Endothelial cell of umbilical vein (primary cell): Measurements from ENCODE around the gene PHF2. TPM values are rescaled to one million over a fixed set of nuclear protein-coding genes. Genes with fewer than 3 reads are reported as not detected.

ENCODE experiments used
- BruUV-seq: library from RNA; stranded (reverse); fragments of 400-500 nt; replicated peaks from 2 replicates; lab custom pipeline; 2021; lab: Mats Ljungman, UMichigan
- CTCF ChIA-PET: fragments of 300-600, 350-600 bp; sonication (Branson Sonifier 250); formaldehyde crosslinking; loops from one replicate; lab custom pipeline; 2021; ENCODE audit warnings: antibody characterized with exemption, inconsistent platforms; lab: Charles Lee
- POLR2A ChIA-PET: fragments of 300-600, 350-600 bp; sonication (Branson Sonifier 250); formaldehyde crosslinking; loops from one replicate; lab custom pipeline; 2021; ENCODE audit warnings: antibody characterized with exemption, inconsistent platforms; lab: Charles Lee
- DNase-seq: peaks from one replicate; pipeline ENCODE4 v3.0.0-alpha.2; 2011; ENCODE audit warnings: low read depth, low spot score
- FAIRE-seq: peaks from 2 replicates; lab custom pipeline; 2011; peaks lifted over from hg19 to GRCh38; lab: Jason Lieb, UNC
- H2AFZ ChIP-seq: 2 replicates; pipeline ENCODE4 v1.6.0; 2012; ENCODE audit warnings: low read depth, low read length, control low read depth, inconsistent platforms
- H3K27ac ChIP-seq: 2 replicates; pipeline ENCODE4 v1.5.1; 2011; ENCODE audit warnings: low read depth, mild to moderate bottlenecking, control low read depth, low read length, moderate library complexity; ENCODE audit not compliant: insufficient read depth
- H3K27me3 ChIP-seq, 2 experiments: 2 replicates each; pipeline versions ENCODE4 v1.6.0 to v1.6.1; 2011; ENCODE audit warnings: low read length in 2 of 2, mixed read lengths in 1 of 2; ENCODE audit not compliant: control insufficient read depth in 2 of 2, insufficient read depth in 2 of 2
- H3K36me3 ChIP-seq, 2 experiments: 2 replicates in 1 of 2; 3 replicates in 1 of 2; pipeline ENCODE4 v1.5.1; 2011; ENCODE audit warnings: low read length in 2 of 2, mild to moderate bottlenecking in 1 of 2, moderate library complexity in 1 of 2; ENCODE audit not compliant: control insufficient read depth in 2 of 2, insufficient read depth in 2 of 2; ENCODE audit errors: extremely low read depth in 1 of 2
- H3K4me1 ChIP-seq: 3 replicates; pipeline ENCODE4 v1.5.1; 2011; ENCODE audit warnings: mild to moderate bottlenecking, low read length; ENCODE audit not compliant: control insufficient read depth, insufficient read depth; ENCODE audit errors: extremely low read depth
- H3K4me2 ChIP-seq: 2 replicates; pipeline ENCODE4 v1.6.1; 2011; ENCODE audit warnings: low read length, control low read depth, mixed read lengths; ENCODE audit not compliant: insufficient read depth
- H3K4me3 ChIP-seq, 3 experiments: fragments of 200-600 bp in 1 of 3; sonication (generic), shearing (Covaris generic) in 1 of 3; replicated peaks in 1 of 3; 2 replicates each; pipeline ENCODE4 v1.5.1; 2011 to 2016; ENCODE audit warnings: control low read depth in 3 of 3, low read length in 3 of 3, mild to moderate bottlenecking in 2 of 3, inconsistent platforms in 1 of 3, low read depth in 1 of 3, moderate library complexity in 1 of 3; ENCODE audit not compliant: insufficient read depth in 1 of 3
- H3K79me2 ChIP-seq: 2 replicates; pipeline ENCODE4 v1.6.0; 2012; ENCODE audit warnings: low read length, inconsistent platforms; ENCODE audit not compliant: control insufficient read depth, insufficient read depth
- H3K9ac ChIP-seq: replicated peaks from 2 replicates; pipeline ENCODE3; 2011; ENCODE audit warnings: low read length, control low read depth; ENCODE audit not compliant: insufficient read depth; ENCODE audit errors: extremely low read depth
- H3K9me1 ChIP-seq: replicated peaks from 3 replicates; pipeline ENCODE4 v1.6.0; 2011; ENCODE audit warnings: mild to moderate bottlenecking, low read length; ENCODE audit not compliant: control insufficient read depth, insufficient read depth; ENCODE audit errors: extremely low read depth
- H3K9me3 ChIP-seq: replicated peaks from 2 replicates; pipeline ENCODE4 v1.5.1; 2012; ENCODE audit warnings: low read length, inconsistent platforms; ENCODE audit not compliant: control insufficient read depth, insufficient read depth
- H4K20me1 ChIP-seq: replicated peaks from 2 replicates; pipeline ENCODE3; 2011; ENCODE audit warnings: mild to moderate bottlenecking, low read length; ENCODE audit not compliant: control insufficient read depth, insufficient read depth; ENCODE audit errors: extremely low read depth
- FOS ChIP-seq: IDR thresholded peaks from 2 replicates; pipeline ENCODE4 v1.6.1; 2011; ENCODE audit warnings: mild to moderate bottlenecking, low read length, moderate library complexity, borderline replicate concordance; ENCODE audit not compliant: insufficient read depth
- GATA2 ChIP-seq: IDR thresholded peaks from 2 replicates; pipeline ENCODE4 v1.7.0; 2011; ENCODE audit warnings: low read depth, mild to moderate bottlenecking, moderate library complexity, mixed read lengths, low read length; ENCODE audit not compliant: insufficient read length, insufficient read depth
- MYC ChIP-seq: IDR thresholded peaks from one replicate; pipeline ENCODE4 v1.6.1; 2011; ENCODE audit warnings: mild to moderate bottlenecking, low read depth, low read length
- POLR2A ChIP-seq: IDR thresholded peaks from 2 replicates; pipeline ENCODE4 v1.6.1; 2012; ENCODE audit warnings: low read depth, mild to moderate bottlenecking, control low read depth, low read length
- POLR2AphosphoS5 ChIP-seq: IDR thresholded peaks from 2 replicates; pipeline ENCODE4 v1.6.1; 2012; ENCODE audit warnings: low read depth, mild to moderate bottlenecking, control low read depth, low read length, moderate library complexity; ENCODE audit not compliant: insufficient read depth
- dilution Hi-C: fragments of 300-500 bp; cut with MboI; formaldehyde crosslinking; loops from one replicate; pipeline ENCODE4 v1.15.0; 2019; ENCODE audit warnings: low sequenced_read_pairs; ENCODE audit not compliant: extremely low pct_ligation_motif_present
- intact Hi-C: fragments of 100-400 bp; cut with micrococcal nuclease; formaldehyde crosslinking; loops from one replicate; pipeline ENCODE4 v1.10.0; 2022
- polyA plus RNA-seq, 4 experiments: library from polyadenylated mRNA; depleted of rRNA in 3 of 4; stranded (reverse) in 3 of 4; unstranded in 1 of 4; fragments of >200 nt; gene quantifications; 2 replicates each; pipeline versions ENCODE4 v1.2.1 to v1.2.3, GENCODE V29; 2011 to 2012; ENCODE audit warnings: missing spikeins in 1 of 4
- total RNA-seq: library from RNA; stranded (reverse); gene quantifications from 2 replicates; pipeline ENCODE4 v1.2.3, GENCODE V29; 2021
- TF ChIP-seq, protein P1 (sequence below): IDR thresholded peaks from 2 replicates; pipeline ENCODE4 v1.6.1; 2011; ENCODE audit not compliant: insufficient read depth, insufficient read length

Gene PHF2
- total and polyA plus RNA-seq, 2 donors (not counting 3 experiments of a cell fraction or from before 2014, with no cell fraction given) = 9.8 to 22.5 TPM

DNA sequence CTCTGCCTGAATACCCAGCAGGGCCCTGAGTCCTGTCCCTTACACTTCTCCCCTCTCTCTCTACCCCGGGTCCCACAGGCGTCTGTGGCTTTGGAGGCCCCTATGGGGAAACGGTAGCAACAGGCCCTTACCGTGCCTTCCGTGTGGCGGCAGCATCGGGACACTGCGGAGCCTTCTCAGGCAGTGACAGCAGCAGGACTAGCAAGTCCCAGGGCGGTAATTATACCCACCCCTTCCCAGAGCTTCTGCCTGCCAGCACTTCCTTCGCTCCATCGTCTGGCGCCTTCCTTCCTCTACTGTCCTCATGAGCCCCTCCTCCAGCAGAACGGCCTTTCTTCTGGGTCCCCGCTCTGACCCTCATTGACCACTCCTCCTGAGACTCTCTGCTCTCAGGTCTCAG, 17.9 kb upstream of the PHF2 start:
- CTCF ChIA-PET = interaction anchor here (2.8 kb wide), 1 partner anchor 8 kb away, joined by 22 read pairs; no protein-coding TSS in a partner anchor
- DNase-seq (no peak), FAIRE-seq (no peak)
- Histone ChIP-seq H3K9ac (no peak overlapping the region), H3K36me3 (peaks cover 31 to 41% of the 10 kb centered on the region in 2 experiments), H3K27ac (no peak overlapping the region), H3K4me3 (no peak overlapping the region), H3K79me2 (no peaks in the 10 kb centered on the region), H3K4me1 (no peaks in the 10 kb centered on the region), H4K20me1 (no peaks in the 10 kb centered on the region), H3K9me1 (no peaks in the 10 kb centered on the region), H3K27me3 (no peaks in the 10 kb centered on the region), H2AFZ (no peak overlapping the region), H3K9me3 (no peaks in the 10 kb centered on the region), H3K4me2 (no peak overlapping the region)
- TF ChIP-seq, protein P1, sequence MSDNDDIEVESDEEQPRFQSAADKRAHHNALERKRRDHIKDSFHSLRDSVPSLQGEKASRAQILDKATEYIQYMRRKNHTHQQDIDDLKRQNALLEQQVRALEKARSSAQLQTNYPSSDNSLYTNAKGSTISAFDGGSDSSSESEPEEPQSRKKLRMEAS = no peak
- no peak for TF ChIP-seq POLR2A
- no peak for TF ChIP-seq GATA2
- TF ChIP-seq MYC = no peak
- no peak for TF ChIP-seq FOS
- TF ChIP-seq POLR2AphosphoS5 = no peak
- intact Hi-C loops = no loop called here
- BruUV-seq = no TSS peak
- POLR2A ChIA-PET = no interaction called here
- dilution Hi-C loops = no loop called here

GRCh38 chr9:93560991-93561390, 15.4 kb upstream of the PHF2 start:
- H3K9ac ChIP-seq = no peak overlapping the region
- no peaks in the 10 kb centered on the region for H3K9me3 ChIP-seq
- no peak overlapping the region for H2AFZ ChIP-seq
- H3K9me1 ChIP-seq = no peaks in the 10 kb centered on the region
- DNase-seq (no peak), FAIRE-seq (no peak)
- H3K4me2 ChIP-seq = no peak overlapping the region
- dilution Hi-C loops = no loop called here
- POLR2A ChIA-PET = no interaction called here
- H3K4me1 ChIP-seq = peaks cover 2% of the 10 kb centered on the region
- BruUV-seq = no TSS peak
- H3K27me3 ChIP-seq = no peaks in the 10 kb centered on the region
- CTCF ChIA-PET = interaction anchor here (1.3 kb wide), 1 partner anchor 10 kb away, joined by 8 read pairs; no protein-coding TSS in a partner anchor
- H4K20me1 ChIP-seq = no peaks in the 10 kb centered on the region
- H3K36me3 ChIP-seq = peaks cover 23 to 39% of the 10 kb centered on the region in 2 experiments
- TF ChIP-seq POLR2AphosphoS5 (no peak), FOS (no peak), MYC (no peak), GATA2 (no peak)
- TF ChIP-seq, protein P1 = no peak
- no peaks in the 10 kb centered on the region for H3K79me2 ChIP-seq
- H3K27ac ChIP-seq = no peak overlapping the region
- H3K4me3 ChIP-seq = no peak overlapping the region
- intact Hi-C loops = loop anchor here (10.0 kb wide), 1 partner anchor 246 kb away; no protein-coding TSS in a partner anchor
